ENCODE results near the gene RAPGEF3. TPM values are rescaled to one million over a fixed set of nuclear protein-coding genes. Genes with fewer than 3 reads are reported as not detected.
A peak's percentile ranks its signal among the peaks of the same experiment; 100 is the strongest.

RAPGEF3 gene
- total and polyA plus RNA-seq, 2 experiments from 2014 or later = 2.1 to 2.6 TPM

- peak overlapping the region; percentile 7 for H3K4me2 ChIP-seq
- no peaks in the 10 kb centered on the region for H3K9me3 ChIP-seq (ENCODE audit: low read depth)
- no peaks in the 10 kb centered on the region for H3K36me3 ChIP-seq (replicated peaks; ENCODE audit: insufficient read depth, low read depth)
- H3K4me3 ChIP-seq = no peak overlapping the region
- TF ChIP-seq EZH2 (IDR thresholded peaks at IDR 0.05; ENCODE audit: borderline replicate concordance) (no peak), CTCF (IDR thresholded peaks at IDR 0.05; ENCODE audit: poor library complexity) (peak; percentile 86), EZH2phosphoT487 (IDR thresholded peaks at IDR 0.05; ENCODE audit: low read depth, severe bottlenecking, unreplicated experiment) (no peak)
- H3K4me1 ChIP-seq (ENCODE audit: insufficient read depth) = peaks cover 10% of the 10 kb centered on the region
- WGBS (ENCODE audit: low lambda C conversion rate, missing lambda C conversion rate) = 29% methylated on average over 10 of the region's 10 CpGs
- no peak overlapping the region for H2AFZ ChIP-seq
- H3K27me3 ChIP-seq = no peaks in the 10 kb centered on the region
- DNase-seq (ENCODE audit: low spot score) = peak; percentile 88
- no peak overlapping the region for H3K27ac ChIP-seq
- no peaks in the 10 kb centered on the region for H3K9me2 ChIP-seq (replicated peaks; ENCODE audit: insufficient read depth)
- no peaks in the 10 kb centered on the region for H4K20me1 ChIP-seq (ENCODE audit: insufficient read depth, poor library complexity, severe bottlenecking)
- H3K79me2 ChIP-seq = no peaks in the 10 kb centered on the region
Measured at GRCh38 chr12:47715393-47715876, 43.2 kb downstream of the RAPGEF3 start.

- no peaks in the 10 kb centered on the region for H3K9me3 ChIP-seq (ENCODE audit: low read depth)
- no peak for DNase-seq (ENCODE audit: low spot score)
- no peak overlapping the region for H3K4me2 ChIP-seq
- TF ChIP-seq EZH2phosphoT487 (IDR thresholded peaks at IDR 0.05; ENCODE audit: low read depth, severe bottlenecking, unreplicated experiment) (no peak), CTCF (IDR thresholded peaks at IDR 0.05; ENCODE audit: poor library complexity) (no peak), EZH2 (IDR thresholded peaks at IDR 0.05; ENCODE audit: borderline replicate concordance) (no peak)
- no peak overlapping the region for H3K4me3 ChIP-seq
- 45% methylated on average over 5 of the region's 5 CpGs for WGBS (ENCODE audit: low lambda C conversion rate, missing lambda C conversion rate)
- no peaks in the 10 kb centered on the region for H3K9me2 ChIP-seq (replicated peaks; ENCODE audit: insufficient read depth)
- no peaks in the 10 kb centered on the region for H3K79me2 ChIP-seq
- no peaks in the 10 kb centered on the region for H4K20me1 ChIP-seq (ENCODE audit: insufficient read depth, poor library complexity, severe bottlenecking)
- H3K27me3 ChIP-seq = no peaks in the 10 kb centered on the region
- no peak overlapping the region for H3K27ac ChIP-seq
- peaks cover 10% of the 10 kb centered on the region for H3K4me1 ChIP-seq (ENCODE audit: insufficient read depth)
- H3K36me3 ChIP-seq (replicated peaks; ENCODE audit: insufficient read depth, low read depth) = no peaks in the 10 kb centered on the region
- no peak overlapping the region for H2AFZ ChIP-seq
Measured at GRCh38 chr12:47714826-47715386, 43.8 kb downstream of the RAPGEF3 start.

GRCh38 chr12:47712171-47712570, 46.5 kb downstream of the RAPGEF3 start:
- peaks cover 3% of the 10 kb centered on the region for H3K79me2 ChIP-seq
- H3K9me2 ChIP-seq (replicated peaks; ENCODE audit: insufficient read depth) = no peaks in the 10 kb centered on the region
- H3K27ac ChIP-seq = no peak overlapping the region
- TF ChIP-seq CTCF (IDR thresholded peaks at IDR 0.05; ENCODE audit: poor library complexity) (no peak), EZH2 (IDR thresholded peaks at IDR 0.05; ENCODE audit: borderline replicate concordance) (no peak), EZH2phosphoT487 (IDR thresholded peaks at IDR 0.05; ENCODE audit: low read depth, severe bottlenecking, unreplicated experiment) (no peak)
- 86% methylated on average over 6 of the region's 6 CpGs for WGBS (ENCODE audit: low lambda C conversion rate, missing lambda C conversion rate)
- H3K27me3 ChIP-seq = no peaks in the 10 kb centered on the region
- H3K4me3 ChIP-seq = no peak overlapping the region
- no peaks in the 10 kb centered on the region for H3K36me3 ChIP-seq (replicated peaks; ENCODE audit: insufficient read depth, low read depth)
- H4K20me1 ChIP-seq (ENCODE audit: insufficient read depth, poor library complexity, severe bottlenecking) = no peaks in the 10 kb centered on the region
- no peak overlapping the region for H2AFZ ChIP-seq
- no peak overlapping the region for H3K4me2 ChIP-seq
- DNase-seq (ENCODE audit: low spot score) = no peak
- no peaks in the 10 kb centered on the region for H3K9me3 ChIP-seq (ENCODE audit: low read depth)
- H3K4me1 ChIP-seq (ENCODE audit: insufficient read depth) = no peaks in the 10 kb centered on the region
